ENCODE measurements around the gene NCAPD3. TPM values are rescaled to one million over a fixed set of nuclear protein-coding genes. Genes with fewer than 3 reads are reported as not detected.
A peak's percentile ranks its signal among the peaks of the same experiment; 100 is the strongest.

Gene NCAPD3
- total RNA-seq, 2 experiments from 2014 or later = 25.7 to 29.6 TPM

DNA sequence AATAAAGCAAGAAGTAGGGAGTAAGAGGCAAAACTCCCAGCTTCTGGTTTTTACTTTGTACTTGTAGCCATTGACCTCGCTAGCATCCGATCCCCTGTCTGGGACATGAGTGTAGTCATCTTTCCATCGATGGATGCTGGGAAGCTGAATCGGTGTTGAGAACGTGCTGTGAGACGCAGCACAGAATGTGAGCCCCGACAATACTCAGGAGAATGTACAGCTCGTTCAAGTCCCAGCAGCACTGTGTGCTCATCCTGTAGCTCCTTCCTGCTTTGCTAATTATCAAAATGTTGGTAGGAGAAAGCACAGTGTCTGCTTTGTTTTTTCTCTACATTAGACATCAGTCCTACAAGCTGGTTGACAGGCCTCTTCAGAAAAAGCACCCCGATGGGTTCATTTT lies 98.3 kb downstream of the NCAPD3 start:
- Mint-ChIP-seq H3K27me3 (peaks cover 43% of the 10 kb centered on the region), H3K4me3 (no peak overlapping the region), H3K36me3 (ENCODE audit: low read depth) (peaks cover 6% of the 10 kb centered on the region), H3K4me1 (ENCODE audit: low read depth) (peaks cover 18% of the 10 kb centered on the region), H3K9me3 (no peaks in the 10 kb centered on the region), H3K27ac (no peak overlapping the region)
- intact Hi-C loops (cut with DNase I, micrococcal nuclease) = no loop called here
- Histone ChIP-seq H3K36me3 (ENCODE audit: insufficient read depth, low read length) (no peaks in the 10 kb centered on the region), H3K27me3 (ENCODE audit: control insufficient read depth in 1 of 2, insufficient read depth in 2 of 2, low read length in 2 of 2) (peaks cover 3 to 15% of the 10 kb centered on the region in 2 experiments), H3K27ac (ENCODE audit: low read depth in 1 of 2, low read length in 2 of 2) (no peak overlapping the region), H3K4me1 (ENCODE audit: insufficient read depth, low read length) (peaks cover 5% of the 10 kb centered on the region), H3K4me3 (ENCODE audit: low read length) (no peak overlapping the region), H3K9me3 (ENCODE audit: control insufficient read depth in 1 of 2, insufficient read depth in 1 of 2, low read length in 2 of 2) (peaks cover 0 to 4% of the 10 kb centered on the region in 2 experiments)
- ChIA-PET CTCF (no interaction called here), POLR2A (no interaction called here)
- ATAC-seq (ENCODE audit: poor library complexity) (no peak), DNase-seq (no peak)
- TF ChIP-seq, protein P1, sequence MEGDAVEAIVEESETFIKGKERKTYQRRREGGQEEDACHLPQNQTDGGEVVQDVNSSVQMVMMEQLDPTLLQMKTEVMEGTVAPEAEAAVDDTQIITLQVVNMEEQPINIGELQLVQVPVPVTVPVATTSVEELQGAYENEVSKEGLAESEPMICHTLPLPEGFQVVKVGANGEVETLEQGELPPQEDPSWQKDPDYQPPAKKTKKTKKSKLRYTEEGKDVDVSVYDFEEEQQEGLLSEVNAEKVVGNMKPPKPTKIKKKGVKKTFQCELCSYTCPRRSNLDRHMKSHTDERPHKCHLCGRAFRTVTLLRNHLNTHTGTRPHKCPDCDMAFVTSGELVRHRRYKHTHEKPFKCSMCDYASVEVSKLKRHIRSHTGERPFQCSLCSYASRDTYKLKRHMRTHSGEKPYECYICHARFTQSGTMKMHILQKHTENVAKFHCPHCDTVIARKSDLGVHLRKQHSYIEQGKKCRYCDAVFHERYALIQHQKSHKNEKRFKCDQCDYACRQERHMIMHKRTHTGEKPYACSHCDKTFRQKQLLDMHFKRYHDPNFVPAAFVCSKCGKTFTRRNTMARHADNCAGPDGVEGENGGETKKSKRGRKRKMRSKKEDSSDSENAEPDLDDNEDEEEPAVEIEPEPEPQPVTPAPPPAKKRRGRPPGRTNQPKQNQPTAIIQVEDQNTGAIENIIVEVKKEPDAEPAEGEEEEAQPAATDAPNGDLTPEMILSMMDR (IDR thresholded peaks at IDR 0.05) = no peak

DNA sequence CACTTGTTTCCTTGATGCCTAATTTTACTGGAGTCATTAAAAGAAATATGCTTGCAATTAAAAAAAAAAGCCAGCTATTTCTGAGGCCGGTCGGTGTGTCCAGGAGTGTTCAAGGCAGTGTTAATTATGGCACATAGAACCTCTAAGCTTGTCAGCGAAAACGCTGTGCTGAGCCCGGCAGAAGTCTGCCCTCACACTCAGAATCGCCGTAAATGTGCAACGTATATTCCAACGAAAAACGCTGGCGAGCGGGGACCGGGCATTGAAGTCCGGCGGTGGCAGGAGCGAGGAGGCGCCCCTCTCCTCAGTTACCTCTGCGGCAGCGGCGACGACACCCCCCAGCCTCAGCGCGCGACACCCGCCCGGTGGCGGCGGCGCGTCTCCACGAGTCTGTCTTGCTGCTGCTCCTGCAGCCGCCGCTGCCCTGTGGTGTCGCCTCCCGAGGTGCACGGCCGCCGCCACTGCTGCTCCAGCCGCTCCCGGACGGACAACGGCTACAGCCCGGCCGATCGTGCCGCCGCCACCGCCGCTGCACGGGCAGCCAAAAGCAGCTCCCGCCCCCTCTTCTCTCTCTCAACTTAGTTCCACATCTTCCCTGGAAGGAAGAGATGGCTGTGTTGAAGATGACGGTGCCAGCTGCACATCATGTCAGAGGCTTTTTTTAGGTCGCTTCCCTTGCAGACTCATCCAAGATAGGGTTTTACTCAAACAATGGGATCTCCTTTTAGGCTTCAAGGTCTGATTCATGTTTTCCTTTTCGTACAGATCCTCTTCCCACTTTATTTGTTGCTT lies 98.9 kb downstream of the NCAPD3 start:
- H3K9me3 Mint-ChIP-seq = no peaks in the 10 kb centered on the region
- POLR2A ChIA-PET = no interaction called here
- intact Hi-C loops (cut with DNase I, micrococcal nuclease) = no loop called here
- no peak overlapping the region for H3K4me3 ChIP-seq (ENCODE audit: low read length)
- H3K9me3 ChIP-seq (ENCODE audit: control insufficient read depth in 1 of 2, insufficient read depth in 1 of 2, low read length in 2 of 2) = peaks cover 0 to 4% of the 10 kb centered on the region in 2 experiments
- H3K27ac Mint-ChIP-seq = no peak overlapping the region
- peak overlapping the region; percentile 5 for H3K4me3 Mint-ChIP-seq
- H3K36me3 Mint-ChIP-seq (ENCODE audit: low read depth) = peaks cover 4% of the 10 kb centered on the region
- no peaks in the 10 kb centered on the region for H3K36me3 ChIP-seq (ENCODE audit: insufficient read depth, low read length)
- CTCF ChIA-PET = no interaction called here
- H3K4me1 Mint-ChIP-seq (ENCODE audit: low read depth) = peaks cover 18% of the 10 kb centered on the region
- peak in 2 of 14 experiments; percentile 5 to 11 for DNase-seq
- peaks cover 43% of the 10 kb centered on the region for H3K27me3 Mint-ChIP-seq
- no peak for ATAC-seq (ENCODE audit: poor library complexity)
- H3K27ac ChIP-seq (ENCODE audit: low read depth in 1 of 2, low read length in 2 of 2) = no peak overlapping the region
- H3K4me1 ChIP-seq (ENCODE audit: insufficient read depth, low read length) = peaks cover 5% of the 10 kb centered on the region
- peaks cover 3 to 15% of the 10 kb centered on the region in 2 experiments for H3K27me3 ChIP-seq (ENCODE audit: control insufficient read depth in 1 of 2, insufficient read depth in 2 of 2, low read length in 2 of 2)
- TF ChIP-seq, protein P1 (IDR thresholded peaks at IDR 0.05) = no peak

DNA sequence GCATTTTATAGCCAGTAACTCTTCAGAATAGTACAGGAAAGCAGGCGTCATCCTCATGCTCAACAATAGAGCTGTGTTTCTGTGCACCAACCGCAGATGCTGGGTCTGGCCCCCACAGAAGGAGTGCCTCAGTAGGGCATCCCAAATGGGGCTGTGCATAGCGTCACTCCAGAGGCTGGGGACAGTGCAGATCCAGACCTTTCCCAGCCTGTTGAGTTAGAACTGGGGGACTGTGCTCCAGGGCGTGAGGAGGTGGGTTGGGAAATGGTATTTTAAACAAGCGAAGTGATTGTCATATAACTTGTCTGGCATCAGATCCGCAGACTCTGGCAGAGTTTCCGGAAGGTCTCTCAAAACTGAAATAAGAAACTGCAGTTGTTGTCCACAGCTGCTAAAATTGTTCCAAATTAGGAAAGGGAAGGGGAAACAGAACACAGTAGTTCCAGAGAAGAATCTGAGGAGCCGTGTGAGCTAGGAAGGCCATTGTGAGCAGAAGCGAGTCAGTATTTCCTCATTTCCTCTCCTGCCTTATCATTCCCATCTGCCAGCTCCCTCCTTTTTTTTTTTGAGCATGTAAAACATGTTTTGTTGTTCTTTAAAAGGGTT lies 102.7 kb downstream of the NCAPD3 start:
- Mint-ChIP-seq H3K4me3 (no peak overlapping the region), H3K27me3 (peaks cover 51% of the 10 kb centered on the region), H3K9me3 (no peaks in the 10 kb centered on the region), H3K36me3 (ENCODE audit: low read depth) (peaks cover 4% of the 10 kb centered on the region), H3K4me1 (ENCODE audit: low read depth) (peaks cover 18% of the 10 kb centered on the region), H3K27ac (no peak overlapping the region)
- TF ChIP-seq, protein P1 (IDR thresholded peaks at IDR 0.05) = no peak
- no peaks in the 10 kb centered on the region for H3K9me3 ChIP-seq (ENCODE audit: control insufficient read depth in 1 of 2, insufficient read depth in 1 of 2, low read length in 2 of 2)
- H3K27ac ChIP-seq (ENCODE audit: low read depth in 1 of 2, low read length in 2 of 2) = no peak overlapping the region
- DNase-seq (no peak), ATAC-seq (ENCODE audit: poor library complexity) (no peak)
- intact Hi-C loops (cut with DNase I, micrococcal nuclease) = no loop called here
- H3K27me3 ChIP-seq (ENCODE audit: control insufficient read depth in 1 of 2, insufficient read depth in 2 of 2, low read length in 2 of 2) = peaks cover 3 to 15% of the 10 kb centered on the region in 2 experiments
- ChIA-PET CTCF (no interaction called here), POLR2A (interaction anchor here (0.7 kb wide), 1 partner anchor 842 kb away, joined by 3 read pairs; no protein-coding TSS in a partner anchor)
- no peaks in the 10 kb centered on the region for H3K36me3 ChIP-seq (ENCODE audit: insufficient read depth, low read length)
- H3K4me3 ChIP-seq (ENCODE audit: low read length) = no peak overlapping the region
- peaks cover 5% of the 10 kb centered on the region for H3K4me1 ChIP-seq (ENCODE audit: insufficient read depth, low read length)
